Activated T-helper 1 cell treated with anti-CD3 and anti-CD28 coated beads, Interleukin-12 subunit alpha, Interleukin-12 subunit beta, Interleukin-2, Interleukin-4 antibody, amounts not matched to agents 30 ng/mL and 10 ng/mL and 1 ng/mL, durations not matched to agents 14 hours and 24 hours and 36 hours (primary cell): ENCODE measurements around the gene PRAC2. TPM values are rescaled to one million over a fixed set of nuclear protein-coding genes. Genes with fewer than 3 reads are reported as not detected.

Experiments
- DNase-seq: peaks from one replicate; pipeline ENCODE4 v3.0.0; 2021; ENCODE audit warnings: low spot score
- H3K27ac Mint-ChIP-seq: one replicate; pipeline ENCODE4 v1.8.0; 2021; ENCODE audit warnings: mild to moderate bottlenecking, mixed read lengths
- H3K27me3 Mint-ChIP-seq: one replicate; pipeline ENCODE4 v1.8.0; 2022; ENCODE audit warnings: mild to moderate bottlenecking, moderate library complexity, mixed read lengths; ENCODE audit not compliant: insufficient read depth
- H3K36me3 Mint-ChIP-seq: one replicate; pipeline ENCODE4 v1.8.0; 2021; ENCODE audit warnings: low read depth, mixed read lengths
- H3K4me1 Mint-ChIP-seq: one replicate; pipeline ENCODE4 v1.8.0; 2021; ENCODE audit warnings: low read depth, mixed read lengths
- H3K4me3 Mint-ChIP-seq: one replicate; pipeline ENCODE4 v1.8.0; 2021; ENCODE audit warnings: mild to moderate bottlenecking, moderate library complexity, mixed read lengths
- H3K9me3 Mint-ChIP-seq: one replicate; pipeline ENCODE4 v1.8.0; 2021; ENCODE audit warnings: mixed read lengths
- intact Hi-C: fragments of 100-400 bp; cut with micrococcal nuclease; formaldehyde crosslinking; loops from one replicate; pipeline ENCODE4 v1.15.1; 2024
- total RNA-seq: library from RNA; stranded (reverse); gene quantifications from 2 replicates; pipeline ENCODE4 v1.2.3, GENCODE V29; 2022

PRAC2 gene
- total RNA-seq, 1 donor from 2014 or later: not detected

- Mint-ChIP-seq H3K27me3 (peaks cover 85% of the 10 kb centered on the region), H3K4me3 (no peak overlapping the region), H3K9me3 (no peaks in the 10 kb centered on the region), H3K27ac (no peak overlapping the region), H3K4me1 (peaks cover 15% of the 10 kb centered on the region), H3K36me3 (no peaks in the 10 kb centered on the region)
- intact Hi-C loops: loop anchor here (1.0 to 5.0 kb wide), 4 partner anchors 23 to 133 kb away; partner anchors contain the start of gene HOXB8
- no peak for DNase-seq
Observed at GRCh38 chr17:48747445-48748363, 24.7 kb downstream of the PRAC2 start.

DNA sequence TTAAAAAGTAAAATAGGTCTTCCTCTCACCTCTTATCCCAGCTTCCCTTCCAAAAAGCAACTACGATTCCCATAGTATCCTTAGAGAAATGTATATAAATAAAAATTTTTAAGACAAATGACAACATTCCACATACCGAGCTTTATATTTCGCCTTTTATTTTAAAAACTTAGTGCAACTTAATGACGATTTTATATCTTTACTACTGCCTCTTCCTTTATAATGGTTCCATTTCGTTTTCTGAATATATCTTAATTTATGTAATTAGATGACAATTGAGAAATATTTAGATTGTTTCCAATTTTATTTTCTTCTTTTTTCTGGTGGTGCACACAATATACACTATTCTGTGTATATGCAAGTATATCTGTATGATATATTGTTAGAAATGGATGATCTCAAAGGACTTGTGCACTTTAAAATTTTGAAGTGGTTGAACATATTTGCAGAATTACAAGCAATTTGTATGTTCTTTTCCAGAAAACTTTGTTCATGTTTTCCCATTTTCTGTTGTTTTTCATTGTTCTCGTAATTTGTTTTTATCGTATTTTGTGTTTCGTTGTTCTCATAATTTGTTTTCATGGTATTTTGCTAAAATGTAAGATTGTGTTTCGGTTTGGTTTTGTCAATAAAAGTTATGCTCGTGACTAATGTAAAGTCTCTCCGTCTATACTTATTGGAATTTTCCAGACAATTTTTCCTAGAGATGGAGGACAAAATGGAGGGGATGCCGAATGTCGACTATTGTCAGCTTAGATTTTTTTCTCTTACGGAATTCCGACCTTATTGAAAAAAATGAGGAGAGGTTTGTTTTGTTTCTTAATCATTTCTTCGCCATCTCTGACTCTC, 26.0 kb downstream of the PRAC2 start:
- H3K36me3 Mint-ChIP-seq: no peaks in the 10 kb centered on the region
- H3K27ac Mint-ChIP-seq: peak overlapping the region; percentile 50
- H3K4me3 Mint-ChIP-seq: no peak overlapping the region
- H3K9me3 Mint-ChIP-seq: no peaks in the 10 kb centered on the region
- H3K27me3 Mint-ChIP-seq: peaks cover 85% of the 10 kb centered on the region
- H3K4me1 Mint-ChIP-seq: peaks cover 22% of the 10 kb centered on the region
- intact Hi-C loops: loop anchor here (1.0 to 5.0 kb wide), 3 partner anchors 25 to 112 kb away; no protein-coding TSS in a partner anchor
- DNase-seq: no peak

DNA sequence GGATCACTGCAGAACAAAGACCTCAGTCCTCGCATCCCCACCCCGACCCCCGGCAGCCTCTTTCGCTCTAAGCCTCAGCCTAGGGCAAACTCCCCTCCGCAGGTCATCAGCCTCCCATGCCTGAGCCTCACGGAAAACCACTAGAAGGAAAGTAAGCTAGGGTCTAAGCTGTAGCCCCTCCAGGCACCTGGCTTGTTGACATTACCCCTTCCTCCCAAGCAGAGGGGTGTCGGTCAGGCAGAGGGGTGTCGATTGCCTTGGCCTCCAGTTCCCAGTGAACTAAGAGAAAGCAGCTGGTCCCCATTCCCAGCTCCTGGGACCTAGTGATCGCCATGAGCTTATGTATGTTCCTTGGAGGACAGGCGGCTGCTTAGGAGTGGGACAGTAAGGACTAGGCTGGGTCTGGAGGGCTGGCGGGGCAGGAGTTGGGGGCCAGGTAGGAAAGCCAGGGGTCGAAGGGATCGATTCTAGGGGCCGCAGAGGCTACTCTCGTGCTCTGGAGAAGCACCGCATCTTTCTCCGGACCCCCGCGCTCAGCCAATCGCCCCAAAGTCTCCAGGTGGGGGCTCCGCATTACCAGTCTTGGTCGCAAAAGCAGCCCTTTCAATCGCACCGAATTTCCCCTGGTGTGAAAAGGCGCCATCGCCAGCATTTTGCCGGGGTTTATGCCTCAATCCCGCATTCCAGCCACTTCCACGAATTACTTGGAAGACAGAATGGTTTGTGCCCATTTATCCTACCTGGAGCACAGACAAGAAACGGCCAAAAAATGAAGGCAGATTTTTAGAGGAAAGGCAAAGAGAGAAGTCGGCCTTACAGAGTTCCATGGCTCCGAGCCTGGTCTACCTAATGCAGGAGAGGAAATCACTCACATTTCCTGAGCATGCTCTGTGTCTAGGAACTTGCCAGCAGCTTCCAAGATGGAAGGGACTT, 26.9 kb downstream of the PRAC2 start:
- Mint-ChIP-seq H3K4me1 (peaks cover 26% of the 10 kb centered on the region), H3K27me3 (peaks cover 83% of the 10 kb centered on the region), H3K4me3 (no peak overlapping the region), H3K9me3 (no peaks in the 10 kb centered on the region), H3K27ac (peak overlapping the region; percentile 50), H3K36me3 (no peaks in the 10 kb centered on the region)
- intact Hi-C loops: loop anchor here (5.0 to 10.0 kb wide), 2 partner anchors 113 to 415 kb away; no protein-coding TSS in a partner anchor
- DNase-seq: no peak

- Mint-ChIP-seq H3K36me3 (no peaks in the 10 kb centered on the region), H3K9me3 (no peaks in the 10 kb centered on the region), H3K4me1 (peaks cover 23% of the 10 kb centered on the region), H3K4me3 (no peak overlapping the region), H3K27me3 (peaks cover 85% of the 10 kb centered on the region), H3K27ac (no peak overlapping the region)
- no peak for DNase-seq
- intact Hi-C loops: loop anchor here (10.0 kb wide), 1 partner anchor 416 kb away; no protein-coding TSS in a partner anchor
Observed at GRCh38 chr17:48751172-48751571, 28.2 kb downstream of the PRAC2 start.

DNA sequence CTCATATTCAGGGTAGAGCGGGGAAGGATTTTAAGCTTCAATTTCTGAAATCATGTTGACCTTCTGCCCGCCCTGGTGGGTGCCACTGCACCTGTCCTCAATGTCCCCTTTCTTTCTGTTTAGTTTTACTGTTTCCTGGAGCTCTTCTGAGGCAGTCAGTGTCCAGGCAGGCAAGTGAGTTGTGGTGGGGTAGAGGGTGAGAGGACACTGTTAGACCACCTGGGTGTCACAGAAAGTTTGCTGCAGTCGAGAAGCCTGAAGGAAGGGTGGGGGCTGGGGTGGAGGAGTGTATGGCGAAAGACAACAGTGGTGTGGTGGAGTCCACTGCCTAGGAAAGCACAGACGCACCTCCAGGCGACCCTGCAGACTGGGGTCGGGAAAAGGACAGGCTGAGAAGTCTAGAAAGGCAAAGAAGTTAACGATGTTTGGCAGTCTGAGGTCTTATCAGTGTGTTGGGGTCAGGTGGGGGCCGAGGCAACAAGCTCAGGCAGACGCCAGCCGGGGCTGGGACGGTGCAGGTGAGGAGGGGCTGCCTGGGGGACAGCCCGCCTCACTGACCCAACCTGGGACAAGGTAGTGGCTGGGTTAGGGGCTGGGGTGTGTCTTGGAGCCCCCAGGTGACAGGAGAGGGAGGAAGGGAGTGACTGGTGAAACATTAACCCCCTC, 28.9 kb downstream of the PRAC2 start:
- Mint-ChIP-seq H3K4me1 (peaks cover 16% of the 10 kb centered on the region), H3K36me3 (no peaks in the 10 kb centered on the region), H3K27me3 (peaks cover 84% of the 10 kb centered on the region), H3K9me3 (no peaks in the 10 kb centered on the region), H3K4me3 (no peak overlapping the region), H3K27ac (peak overlapping the region; percentile 64)
- intact Hi-C loops: loop anchor here (2.0 to 10.0 kb wide), 2 partner anchors 245 to 417 kb away; partner anchors contain the start of gene IGF2BP1
- no peak for DNase-seq

GRCh38 chr17:48752399-48753288, 29.7 kb downstream of the PRAC2 start:
- Mint-ChIP-seq H3K27ac (no peak overlapping the region), H3K4me3 (no peak overlapping the region), H3K9me3 (no peaks in the 10 kb centered on the region), H3K36me3 (no peaks in the 10 kb centered on the region), H3K4me1 (peaks cover 16% of the 10 kb centered on the region), H3K27me3 (peaks cover 87% of the 10 kb centered on the region)
- DNase-seq: no peak
- intact Hi-C loops: loop anchor here (2.0 to 10.0 kb wide), 2 partner anchors 244 to 418 kb away; partner anchors contain the start of gene IGF2BP1

GRCh38 chr17:48753794-48754499, 31.0 kb downstream of the PRAC2 start:
- no peak for DNase-seq
- Mint-ChIP-seq H3K4me1 (peaks cover 15% of the 10 kb centered on the region), H3K4me3 (no peak overlapping the region), H3K27me3 (peaks cover 89% of the 10 kb centered on the region), H3K27ac (peak overlapping the region; percentile 68), H3K36me3 (no peaks in the 10 kb centered on the region), H3K9me3 (no peaks in the 10 kb centered on the region)
- intact Hi-C loops: loop anchor here (2.0 to 10.0 kb wide), 2 partner anchors 243 to 419 kb away; partner anchors contain the start of gene IGF2BP1

DNA sequence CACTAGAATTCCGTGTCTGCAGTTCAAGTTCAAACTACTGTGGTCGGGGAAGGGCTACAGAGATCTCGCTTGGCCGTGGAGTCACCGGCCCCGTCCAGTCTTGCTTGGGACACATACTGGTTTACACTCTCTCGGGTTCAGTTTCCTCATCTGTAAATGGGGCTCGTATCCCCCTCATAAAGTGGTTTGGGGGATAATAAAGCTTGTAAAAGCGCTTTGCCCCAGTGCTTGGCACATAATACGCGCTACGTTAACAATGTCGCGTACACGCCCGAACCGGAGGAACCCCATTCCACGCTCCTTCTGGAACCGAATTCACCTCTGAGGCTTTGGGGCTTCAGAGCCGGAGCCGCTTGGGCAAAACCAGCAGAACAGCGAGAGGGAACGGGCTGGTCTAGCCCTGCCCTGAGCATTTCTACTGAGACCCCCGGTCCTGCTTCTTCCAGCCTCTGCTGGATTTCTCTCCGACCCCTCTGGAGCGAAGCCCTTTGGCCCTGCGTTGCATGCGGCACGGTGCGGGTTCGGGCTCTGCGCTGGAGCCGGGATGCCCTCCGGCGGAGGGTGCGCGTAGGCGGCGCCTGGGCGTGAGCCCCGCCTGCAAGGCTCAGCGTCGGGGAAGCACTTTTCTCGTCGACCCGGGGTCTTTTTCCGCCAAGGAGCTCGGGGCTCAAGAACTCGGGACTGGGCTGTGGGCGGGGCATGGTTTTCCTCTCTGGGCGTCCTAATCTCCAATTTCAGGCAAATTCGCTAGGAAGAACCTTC, 31.7 kb downstream of the PRAC2 start:
- peaks cover 10% of the 10 kb centered on the region for H3K4me1 Mint-ChIP-seq

DNA sequence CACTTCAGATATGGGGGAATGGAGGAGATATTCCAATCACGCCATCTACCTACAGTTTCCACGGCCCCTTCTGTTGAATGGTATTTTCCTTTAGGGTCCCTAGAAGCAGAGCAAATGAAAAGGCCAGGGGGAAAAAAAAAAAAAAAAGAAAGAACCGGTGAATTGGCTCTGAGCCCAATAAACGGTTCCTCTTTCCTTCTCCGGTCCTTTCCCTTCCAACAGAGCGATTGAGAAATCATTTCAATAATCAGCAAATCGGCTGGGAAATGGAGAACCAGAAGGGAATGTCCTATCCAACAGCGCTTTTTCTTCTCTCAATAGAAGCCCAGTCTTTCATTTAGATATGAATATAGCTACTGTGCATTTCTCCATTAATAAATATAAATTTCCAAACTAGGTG, 32.4 kb downstream of the PRAC2 start:
- H3K9me3 Mint-ChIP-seq: no peaks in the 10 kb centered on the region
- no peaks in the 10 kb centered on the region for H3K36me3 Mint-ChIP-seq
- DNase-seq: no peak
- H3K4me3 Mint-ChIP-seq: no peak overlapping the region
- peaks cover 10% of the 10 kb centered on the region for H3K4me1 Mint-ChIP-seq
- peaks cover 84% of the 10 kb centered on the region for H3K27me3 Mint-ChIP-seq
- no peak overlapping the region for H3K27ac Mint-ChIP-seq
- intact Hi-C loops: loop anchor here (10.0 kb wide), 1 partner anchor 421 kb away; no protein-coding TSS in a partner anchor

More for the DNA sequence above, 31.7 kb downstream of the PRAC2 start:
- DNase-seq: no peak
- Mint-ChIP-seq H3K4me3 (no peak overlapping the region), H3K27me3 (peaks cover 89% of the 10 kb centered on the region), H3K36me3 (no peaks in the 10 kb centered on the region), H3K9me3 (no peaks in the 10 kb centered on the region), H3K27ac (peak overlapping the region; percentile 68)
- intact Hi-C loops: loop anchor here (10.0 kb wide), 1 partner anchor 420 kb away; no protein-coding TSS in a partner anchor

- H3K4me3 Mint-ChIP-seq: no peak overlapping the region
- intact Hi-C loops: loop anchor here (10.0 kb wide), 1 partner anchor 422 kb away; no protein-coding TSS in a partner anchor
- H3K27ac Mint-ChIP-seq: no peak overlapping the region
- H3K27me3 Mint-ChIP-seq: peaks cover 78% of the 10 kb centered on the region
- H3K9me3 Mint-ChIP-seq: no peaks in the 10 kb centered on the region
- H3K36me3 Mint-ChIP-seq: no peaks in the 10 kb centered on the region
- DNase-seq: no peak
- peaks cover 10% of the 10 kb centered on the region for H3K4me1 Mint-ChIP-seq
Observed at GRCh38 chr17:48756830-48757251, 33.9 kb downstream of the PRAC2 start.
